Activated CD4-positive, alpha-beta T cell treated with anti-CD3 and anti-CD28 coated beads, Interleukin-10, Interleukin-2, amounts not matched to agents 100 ng/mL and 50 ng/mL, durations not matched to agents 16 hours and 8 hours (primary cell): ENCODE data around the gene CHCHD6.

ENCODE experiments used
- DNase-seq: peaks from one replicate; pipeline ENCODE4 v3.0.0-alpha.2; 2020

The CHCHD6 gene

DNA sequence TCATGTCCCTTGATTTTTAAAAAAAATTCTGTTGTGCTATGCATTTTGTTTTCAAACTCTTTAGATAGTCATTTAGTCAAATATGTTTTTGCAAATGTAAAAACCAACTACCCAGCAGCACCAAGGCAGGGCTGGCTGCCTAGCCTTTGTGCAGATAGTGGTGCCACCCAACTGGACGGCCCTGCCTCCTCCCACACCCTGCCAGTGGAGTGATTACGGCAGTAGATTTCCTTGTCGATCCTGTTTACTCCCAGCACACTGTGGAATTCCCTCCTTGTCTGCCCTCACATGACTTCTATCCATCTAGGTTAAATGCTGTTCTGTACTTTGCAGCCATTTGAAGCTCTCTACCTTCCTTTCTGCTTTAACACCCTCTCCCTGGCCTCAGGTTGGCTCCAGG, 199.5 kb downstream of the CHCHD6 start:
- no peak for DNase-seq

DNA sequence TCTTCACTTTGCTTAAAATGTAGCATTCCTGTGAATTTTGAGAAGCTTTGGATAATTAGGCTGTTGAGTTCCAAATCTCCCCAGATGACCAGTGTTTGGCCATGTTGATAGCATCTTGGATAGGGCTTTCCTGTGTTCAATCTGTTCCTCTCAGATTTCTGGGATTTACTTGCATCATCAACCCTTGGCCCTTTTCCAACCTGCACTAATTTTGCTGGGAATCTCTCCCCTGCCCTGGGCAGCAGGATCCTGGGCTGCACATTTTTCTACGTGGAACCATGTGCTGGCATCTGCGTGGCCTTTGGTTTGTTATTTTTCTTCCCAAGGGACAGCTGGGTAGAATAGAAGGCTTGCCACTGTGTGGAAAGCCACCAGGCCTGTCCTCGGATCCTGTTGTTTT, 203.5 kb downstream of the CHCHD6 start:
- no peak for DNase-seq

DNA sequence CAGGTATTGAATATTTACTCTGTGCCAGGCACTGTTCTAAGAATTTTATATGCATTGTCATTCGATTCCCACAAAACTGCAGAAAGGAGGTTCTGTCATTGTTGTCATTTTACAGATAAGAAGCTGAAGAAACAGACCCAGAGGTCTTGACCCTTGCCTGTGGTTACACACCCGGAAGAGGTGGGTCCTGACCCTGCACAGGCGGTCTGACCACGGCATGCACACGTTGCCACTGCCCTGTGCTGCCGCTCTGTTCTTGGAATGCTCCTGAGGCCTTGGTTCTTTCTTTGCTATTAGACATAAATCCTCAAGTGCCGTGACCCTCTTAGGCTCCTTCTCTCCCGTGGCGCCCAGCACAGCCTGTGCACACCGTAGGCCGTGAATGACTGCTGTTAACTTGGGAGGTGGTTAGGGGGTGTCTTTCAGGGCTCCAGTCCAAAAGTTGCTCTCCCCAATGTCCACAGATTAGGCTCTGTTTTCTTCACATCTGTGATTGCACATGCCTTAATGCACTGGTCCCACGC, 204.8 kb downstream of the CHCHD6 start:
- peak; percentile 53 for DNase-seq

DNA sequence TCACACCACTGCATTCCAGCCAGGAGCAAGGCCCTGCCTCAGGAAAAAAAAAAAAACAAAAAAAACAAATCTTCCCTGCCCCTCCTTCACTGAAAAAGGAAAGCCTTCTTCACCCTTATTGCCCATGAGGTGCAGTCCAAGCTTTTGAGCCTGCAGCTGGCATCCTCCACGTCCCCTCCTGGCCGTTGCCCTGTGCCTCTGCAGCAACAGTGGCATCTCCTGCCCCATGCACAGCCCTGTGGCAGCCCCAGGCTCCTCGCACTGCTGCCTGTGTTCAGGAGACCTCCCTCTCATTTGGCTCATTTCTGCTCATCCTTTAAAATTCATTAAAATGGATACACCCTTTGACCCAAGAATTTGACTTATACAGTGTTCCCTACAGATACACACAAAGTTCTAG, 206.2 kb downstream of the CHCHD6 start:
- no peak for DNase-seq

DNA sequence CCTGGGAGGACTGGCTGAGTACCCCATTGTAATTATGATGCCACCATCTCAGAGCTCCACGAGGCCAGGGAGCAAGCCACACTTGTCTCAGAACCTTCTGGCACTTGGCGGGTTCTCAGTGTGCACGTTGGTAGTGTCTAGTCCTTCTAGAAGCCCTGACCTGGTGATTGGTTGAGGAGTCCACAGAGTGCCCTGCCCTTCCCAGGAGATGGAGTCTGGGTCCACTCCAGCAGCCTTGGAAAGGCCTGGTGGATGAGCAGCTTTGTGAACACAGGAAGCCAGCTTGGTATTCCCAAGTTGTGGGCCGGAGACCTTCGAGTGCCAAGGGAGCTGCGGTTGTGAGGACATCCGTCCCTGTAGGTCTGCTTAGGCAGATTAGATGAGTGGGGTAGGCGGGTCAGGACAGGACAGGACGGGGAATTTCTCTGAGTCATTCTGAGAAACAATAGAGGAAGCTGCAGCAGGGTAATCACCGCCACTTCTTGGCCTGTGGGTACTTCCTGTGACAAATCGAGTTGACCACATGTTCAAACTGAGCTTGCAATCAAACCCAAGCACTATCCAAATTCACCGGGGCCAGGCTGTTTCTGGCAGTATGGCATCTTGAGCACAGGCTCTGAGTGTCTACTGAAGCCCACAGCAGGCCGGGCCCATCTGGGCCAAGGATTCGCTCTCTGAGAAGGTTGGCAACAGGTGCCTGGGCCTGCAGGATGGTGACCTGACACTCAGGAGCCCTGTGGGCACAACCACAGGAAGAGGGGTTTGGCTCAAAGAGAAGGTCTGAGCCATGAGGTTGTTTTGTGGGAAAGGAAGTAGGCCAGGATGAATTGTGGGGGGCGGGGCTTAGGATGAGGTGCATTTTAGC, 207.4 kb downstream of the CHCHD6 start:
- peak; percentile 95 for DNase-seq

DNA sequence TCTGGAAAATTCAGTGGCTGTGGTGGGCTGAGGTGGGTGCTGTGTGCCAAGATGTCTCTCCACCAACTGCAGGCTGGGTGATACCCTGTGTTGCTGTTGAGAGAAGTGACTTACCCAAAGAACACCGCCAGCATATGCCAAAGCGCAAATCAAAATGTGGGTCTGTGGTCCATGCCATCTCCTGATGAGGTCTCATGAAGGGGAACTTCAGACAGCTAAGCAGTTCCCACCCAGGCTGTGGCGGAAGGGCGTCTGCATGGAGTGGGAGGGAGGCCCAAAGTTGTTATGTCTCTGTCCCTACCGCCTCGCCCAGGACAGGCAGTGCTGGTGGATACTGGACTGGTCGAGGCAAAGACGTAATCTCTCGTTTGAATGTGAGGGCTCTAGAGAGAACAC, 208.0 kb downstream of the CHCHD6 start:
- DNase-seq, result no peak

DNA sequence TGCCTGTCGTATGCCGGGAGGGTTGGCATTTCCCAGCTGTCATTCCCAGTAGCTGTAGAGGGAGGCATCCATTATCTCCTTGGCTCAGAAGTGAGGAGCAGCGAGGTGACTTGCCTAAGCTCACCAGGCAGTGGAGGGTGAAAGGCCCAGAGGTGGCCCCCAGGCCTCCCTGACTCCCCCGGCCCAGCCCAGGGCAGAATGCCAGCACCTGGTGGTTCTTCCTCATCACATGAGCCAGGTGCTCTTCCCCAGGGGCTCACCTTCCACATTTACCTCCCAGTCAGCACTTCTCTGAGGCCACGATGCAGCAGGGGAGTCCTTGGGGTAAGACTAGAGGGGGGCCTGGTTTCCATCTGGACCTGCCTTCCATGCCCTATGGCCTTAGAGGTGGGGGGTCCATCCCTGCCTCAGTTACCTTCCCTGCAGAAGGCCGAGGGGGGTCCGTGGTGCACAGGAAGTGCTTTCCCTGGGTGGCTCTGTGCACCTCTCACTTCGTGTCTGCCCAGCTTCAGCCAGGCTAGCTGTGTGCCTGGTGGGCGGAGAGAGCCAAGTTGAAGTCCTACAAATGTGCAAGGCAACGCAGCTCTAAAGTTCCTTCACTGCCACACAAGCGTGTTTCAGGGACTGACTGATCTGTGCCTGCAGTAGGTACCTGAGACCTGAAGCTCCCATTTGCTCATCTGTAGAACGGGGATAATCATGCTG, 208.6 kb downstream of the CHCHD6 start:
- DNase-seq, result no peak

DNA sequence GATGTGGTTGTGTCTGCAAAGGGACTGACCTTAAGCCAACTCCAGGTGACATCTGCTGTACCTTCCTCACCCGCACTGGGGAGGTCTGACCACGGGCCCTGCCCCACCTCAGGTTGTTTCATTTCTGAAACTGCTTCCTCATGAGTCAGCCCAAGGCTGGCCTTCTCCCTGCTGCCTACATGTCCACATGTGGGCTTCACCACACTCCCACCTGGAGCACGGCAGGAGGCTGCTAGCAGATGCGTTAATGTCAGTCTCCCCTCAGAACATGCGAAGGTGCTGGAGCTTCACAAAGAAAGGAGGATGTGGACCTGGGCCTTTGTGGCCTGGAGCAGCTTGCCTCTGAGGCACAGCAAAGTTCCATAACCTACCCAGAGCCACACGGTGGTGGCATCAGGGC, 209.5 kb downstream of the CHCHD6 start:
- peak; percentile 36 for DNase-seq

DNA sequence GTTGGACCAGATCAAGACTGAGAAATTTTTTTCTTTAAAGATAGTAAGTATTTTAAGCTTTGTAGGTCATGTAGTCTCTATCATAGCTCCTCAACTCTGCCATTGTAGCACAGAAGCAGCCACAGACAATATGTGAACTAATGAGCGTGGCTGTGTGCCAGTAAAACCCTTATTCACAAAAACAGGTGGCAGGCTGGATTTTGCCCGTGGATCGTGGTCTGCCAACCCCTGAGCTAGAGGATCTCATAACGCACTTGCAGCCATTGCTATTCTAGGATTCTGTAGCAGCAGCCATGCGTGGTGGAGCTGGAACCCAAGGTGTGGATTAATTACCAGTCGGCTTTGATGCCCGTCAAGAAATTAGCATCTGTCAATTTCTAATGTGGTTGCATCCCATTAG, 210.2 kb downstream of the CHCHD6 start:
- no peak for DNase-seq

DNA sequence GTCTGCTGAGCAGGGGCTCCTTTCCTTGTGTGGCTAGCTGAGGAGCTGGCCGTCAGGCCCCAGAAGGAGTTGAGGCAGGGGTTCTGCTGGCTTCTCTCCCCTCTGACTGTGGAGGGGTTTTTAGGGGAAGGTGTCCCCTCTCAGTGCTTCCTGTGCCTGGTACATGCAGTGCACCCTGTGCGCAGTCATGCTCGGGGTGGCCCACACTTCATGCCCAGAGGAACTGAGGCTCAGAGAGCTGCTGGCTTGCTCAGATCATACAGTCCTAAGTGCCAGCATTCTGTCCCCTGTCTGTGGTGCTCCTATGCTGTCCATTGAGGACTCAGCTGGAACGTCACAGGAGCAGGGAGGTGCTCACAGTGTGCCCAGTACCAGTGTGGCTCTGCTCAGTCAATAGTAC, 211.0 kb downstream of the CHCHD6 start:
- DNase-seq, result no peak

DNA sequence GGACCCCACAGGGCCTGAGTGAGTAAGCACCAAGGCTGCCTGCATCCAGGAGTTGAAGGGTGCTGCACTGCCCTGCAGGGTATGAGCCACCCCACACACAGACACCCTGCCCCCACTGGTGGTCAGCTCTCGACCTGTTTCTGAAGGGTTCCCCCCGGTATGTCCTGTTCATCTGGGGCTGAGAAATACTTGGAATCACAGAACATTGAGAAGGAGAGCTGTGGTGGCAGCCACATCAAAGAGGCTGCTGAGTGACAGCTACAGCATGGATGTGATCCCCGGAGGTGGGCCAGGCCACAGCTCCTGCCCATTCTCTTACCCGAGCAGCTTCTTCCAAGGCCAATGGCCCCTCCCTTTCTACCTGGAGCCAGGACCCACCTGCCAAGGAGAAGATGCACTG, 212.5 kb downstream of the CHCHD6 start:
- peak; percentile 21 for DNase-seq

DNA sequence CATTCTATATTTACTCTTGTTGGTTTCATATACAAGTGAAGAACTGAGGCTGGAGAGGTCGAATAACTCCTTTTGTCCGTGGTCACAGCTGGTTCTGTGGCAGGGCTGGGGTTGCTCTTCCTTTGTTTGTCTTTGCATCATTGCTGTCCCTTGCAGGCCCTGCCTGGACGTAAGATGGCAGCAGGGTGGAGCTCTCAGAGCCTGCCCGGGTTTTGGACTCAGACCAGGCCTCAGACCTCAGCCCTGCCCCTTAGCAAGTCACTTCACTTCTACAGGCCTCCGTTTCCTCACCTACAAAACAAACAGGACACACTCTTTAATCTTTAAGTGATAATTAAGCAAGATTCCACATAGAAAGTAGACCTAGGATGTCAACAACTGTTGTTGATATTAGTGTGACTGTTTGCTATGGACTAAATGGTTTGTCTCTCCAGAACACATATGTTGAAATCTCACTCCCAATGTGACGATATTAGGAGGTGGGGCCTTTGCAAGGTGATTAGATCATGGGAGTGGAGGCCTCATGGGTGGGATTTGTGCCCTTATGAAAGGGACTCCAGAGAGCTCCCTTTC, 213.3 kb downstream of the CHCHD6 start:
- DNase-seq, result no peak

DNA sequence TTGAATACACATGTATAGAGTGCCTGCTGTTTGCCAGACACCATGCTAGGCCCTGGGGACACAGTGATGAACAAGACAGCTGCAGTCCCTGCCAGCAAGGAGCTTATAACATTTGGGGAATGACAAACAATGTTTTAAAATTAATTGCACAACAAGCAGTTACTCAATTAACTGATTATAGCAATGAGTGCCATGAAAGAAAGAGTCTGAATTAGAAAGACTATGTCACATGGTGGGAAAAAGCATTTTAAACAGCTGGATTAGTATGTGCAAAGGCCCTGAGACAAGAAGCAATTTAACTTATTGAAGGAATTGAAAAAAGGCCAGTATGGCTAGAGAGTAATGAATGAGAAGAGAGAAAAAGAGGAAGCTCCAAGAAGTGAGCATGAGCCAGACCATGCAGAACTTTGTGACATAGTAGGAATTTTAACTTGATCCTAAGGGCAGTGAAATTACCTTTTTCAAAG, 214.3 kb downstream of the CHCHD6 start:
- no peak for DNase-seq

DNA sequence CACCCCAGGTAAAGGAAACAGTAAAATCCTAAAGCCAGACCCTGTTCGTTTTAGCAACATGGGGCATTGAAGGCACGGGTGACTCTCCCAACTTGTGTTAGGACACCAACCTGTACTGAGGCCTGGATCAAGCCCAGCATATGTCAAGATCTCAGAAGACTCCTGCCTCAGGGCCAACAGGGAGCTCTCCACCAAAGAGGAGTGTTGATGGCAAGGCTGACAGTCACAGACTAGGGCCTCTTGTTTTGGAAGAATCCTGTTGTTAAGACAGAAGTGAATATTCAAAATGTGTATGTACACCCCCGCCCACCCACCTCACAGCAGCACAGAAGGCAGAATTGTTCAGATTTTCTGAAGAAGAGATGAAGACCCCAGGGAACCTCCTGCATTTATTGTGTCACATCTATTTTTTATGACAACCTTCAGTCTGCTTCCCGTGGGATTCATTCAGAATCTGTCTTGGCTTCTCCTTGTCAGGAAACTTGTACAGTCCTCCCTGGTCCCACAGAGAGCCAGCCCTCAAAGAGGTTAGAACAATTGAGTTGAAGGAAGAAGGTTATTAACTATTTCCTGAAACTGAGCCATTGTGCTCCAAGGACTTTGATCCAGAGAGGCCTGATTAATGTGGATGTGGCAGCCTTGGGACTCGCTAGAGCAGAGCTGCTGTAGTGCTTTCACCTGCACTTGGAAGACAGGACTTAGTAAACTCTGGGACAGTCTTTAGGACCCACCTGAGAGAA, 217.2 kb downstream of the CHCHD6 start:
- no peak for DNase-seq

DNA sequence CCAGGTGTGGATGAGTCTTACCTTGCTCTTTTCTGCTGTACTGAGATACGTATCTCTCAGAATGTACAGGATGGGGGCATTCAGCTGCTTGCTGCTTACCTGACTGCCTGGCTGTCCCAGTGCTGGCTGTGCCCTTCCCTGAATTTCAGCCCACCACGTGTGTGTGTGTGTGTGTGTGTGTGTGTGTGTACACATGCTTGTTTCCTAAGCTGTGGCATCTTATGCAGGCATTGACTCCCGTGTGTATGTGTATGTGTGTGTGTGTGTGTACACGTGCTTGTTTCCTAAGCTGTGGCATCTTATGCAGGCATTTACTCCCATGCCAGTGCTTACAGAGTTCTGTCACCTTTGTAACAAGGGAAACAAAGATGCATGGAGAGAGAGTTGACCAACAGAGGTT, 218.4 kb downstream of the CHCHD6 start:
- DNase-seq, result no peak

DNA sequence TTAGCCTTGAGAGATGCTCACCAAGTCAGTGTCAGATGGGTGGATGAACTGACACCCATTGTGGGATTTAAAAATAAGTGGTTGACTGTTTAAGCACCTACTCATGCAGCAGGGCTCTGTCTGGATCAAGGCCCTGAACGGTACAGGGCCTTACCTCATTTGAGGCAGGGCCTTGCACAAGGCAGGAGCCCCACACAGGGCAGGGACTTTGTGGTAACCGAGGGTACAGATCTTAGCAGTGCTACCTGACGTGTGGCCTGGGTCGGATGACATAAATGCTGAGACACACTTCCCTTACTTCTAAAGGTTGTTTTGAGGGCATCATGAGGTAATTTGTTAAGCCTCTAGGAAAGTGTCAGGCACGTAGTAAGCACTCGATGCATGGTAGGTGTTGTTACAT, 219.4 kb downstream of the CHCHD6 start:
- peak; percentile 57 for DNase-seq

DNA sequence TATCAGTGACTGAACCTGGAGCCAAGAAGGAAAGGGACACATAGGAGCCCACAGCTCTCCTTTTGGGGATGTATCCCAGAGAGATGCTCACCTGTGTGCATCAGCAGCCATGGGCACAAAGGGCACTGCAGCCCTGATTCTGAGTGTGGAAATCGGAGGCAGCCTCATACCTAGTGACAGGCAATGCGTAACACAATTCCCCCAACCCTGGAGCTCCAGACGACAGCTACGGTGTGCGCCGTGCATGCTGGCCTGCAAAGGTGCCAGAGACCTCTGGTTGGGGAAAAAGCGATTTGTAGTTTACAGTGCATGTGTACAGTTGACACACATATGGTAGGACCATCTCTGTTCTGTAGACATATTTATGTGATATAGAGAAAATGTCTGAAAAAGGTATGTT, 219.9 kb downstream of the CHCHD6 start:
- DNase-seq, result no peak

DNA sequence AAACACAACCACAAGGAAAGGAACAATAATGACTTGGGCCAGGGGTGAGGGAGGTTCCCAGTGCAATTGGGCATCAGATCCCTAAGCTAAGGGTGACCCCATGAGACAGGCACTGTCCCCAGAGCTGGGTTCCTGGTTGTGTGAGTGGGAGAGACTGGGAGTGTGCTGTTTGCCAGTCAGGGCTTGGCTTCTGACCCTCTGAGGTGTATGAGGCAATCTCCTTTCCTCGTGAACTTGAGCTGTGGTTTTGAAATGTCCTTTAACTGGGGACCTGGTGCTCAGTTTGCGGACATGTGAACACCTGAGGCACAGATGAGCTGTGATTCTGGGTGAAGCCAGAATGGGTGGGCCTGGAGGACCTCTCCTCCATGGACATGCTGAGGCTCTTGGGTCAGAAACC, 220.4 kb downstream of the CHCHD6 start:
- no peak for DNase-seq

DNA sequence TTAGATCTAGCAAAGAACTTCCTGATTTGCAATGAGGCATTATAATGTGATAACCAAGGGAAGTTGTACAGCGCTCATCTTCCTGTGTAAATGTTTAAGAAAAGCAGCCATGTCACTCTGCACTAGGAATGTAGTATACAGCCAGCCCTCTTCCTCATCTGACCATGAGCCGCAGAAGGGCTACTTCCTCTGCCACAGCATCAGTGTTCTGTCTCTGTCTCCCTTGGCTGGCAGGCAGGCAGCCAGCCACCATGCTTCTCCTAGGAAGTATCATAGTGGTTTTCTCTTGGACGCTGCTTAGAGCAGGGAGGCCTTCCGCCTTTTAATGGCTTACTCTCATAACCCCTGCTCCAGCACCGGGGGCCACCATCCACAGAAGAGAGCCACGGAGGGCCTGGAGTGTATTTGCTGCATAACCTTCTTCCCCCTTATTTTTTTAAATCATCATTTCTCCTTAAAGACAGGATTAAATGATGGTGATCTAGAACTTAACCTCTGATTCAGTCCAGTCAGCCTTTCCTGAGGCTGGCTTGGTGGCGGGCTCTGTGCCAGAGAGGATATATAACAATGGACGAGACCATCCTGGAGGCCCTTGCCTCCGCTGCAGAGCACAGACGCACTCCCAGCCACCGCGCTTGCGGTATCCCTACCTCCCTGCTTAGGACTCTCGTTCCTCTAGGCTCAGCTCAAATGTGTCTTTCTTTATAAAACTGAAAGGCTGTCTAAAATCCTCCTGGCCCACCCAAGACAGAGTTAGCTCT, 221.6 kb downstream of the CHCHD6 start:
- no peak for DNase-seq

DNA sequence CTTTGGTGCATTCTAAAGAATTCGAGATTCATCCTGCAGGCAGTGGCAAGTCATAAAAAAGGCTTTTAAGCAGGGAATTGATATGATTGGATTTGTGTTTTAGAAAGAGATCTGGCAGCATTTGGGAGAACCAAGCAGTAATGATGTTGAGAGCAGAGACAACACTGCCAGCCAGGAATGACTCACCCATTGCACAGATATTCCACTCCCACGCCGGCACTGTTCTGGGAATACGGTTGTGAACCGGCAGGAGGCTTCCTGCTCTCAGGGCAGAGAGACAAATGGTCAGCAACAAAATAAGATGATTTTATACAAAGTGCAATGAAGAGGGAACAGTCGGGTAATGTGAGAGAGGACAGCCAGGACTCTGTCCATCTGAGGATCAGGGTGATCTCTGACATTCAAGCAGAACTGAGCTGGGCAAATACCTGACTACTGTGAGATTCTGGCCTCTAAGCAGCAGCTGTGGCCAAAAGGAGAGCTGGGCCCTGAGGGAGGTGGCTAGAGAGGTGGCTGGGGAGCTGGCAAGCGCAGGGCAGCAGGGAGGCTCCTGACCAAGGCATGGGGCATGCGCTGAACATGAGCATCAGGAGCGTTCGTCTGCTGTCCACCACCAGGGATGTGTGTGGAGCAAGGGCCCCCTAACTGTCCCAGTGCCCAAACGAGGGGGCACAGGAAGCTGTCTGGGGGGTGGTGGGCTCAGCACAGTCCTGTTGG, 222.8 kb downstream of the CHCHD6 start:
- no peak for DNase-seq

DNA sequence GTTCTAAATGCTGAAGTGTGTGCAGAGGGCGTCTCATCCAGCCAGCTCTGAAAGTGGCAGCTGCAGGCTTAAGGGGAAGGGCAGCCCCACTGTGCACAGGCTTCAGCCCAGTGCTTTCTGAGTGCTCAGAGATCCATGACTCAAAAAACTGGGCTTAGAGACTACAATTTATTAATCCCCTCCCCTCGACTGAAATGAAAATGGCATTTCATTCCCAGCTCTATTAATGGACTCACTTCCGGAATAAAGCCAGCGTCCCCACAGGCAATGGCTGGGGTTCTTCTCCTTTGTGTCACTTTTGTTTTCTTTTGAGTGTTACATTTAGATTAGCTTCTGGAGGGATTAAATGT, 223.3 kb downstream of the CHCHD6 start:
- no peak for DNase-seq

DNA sequence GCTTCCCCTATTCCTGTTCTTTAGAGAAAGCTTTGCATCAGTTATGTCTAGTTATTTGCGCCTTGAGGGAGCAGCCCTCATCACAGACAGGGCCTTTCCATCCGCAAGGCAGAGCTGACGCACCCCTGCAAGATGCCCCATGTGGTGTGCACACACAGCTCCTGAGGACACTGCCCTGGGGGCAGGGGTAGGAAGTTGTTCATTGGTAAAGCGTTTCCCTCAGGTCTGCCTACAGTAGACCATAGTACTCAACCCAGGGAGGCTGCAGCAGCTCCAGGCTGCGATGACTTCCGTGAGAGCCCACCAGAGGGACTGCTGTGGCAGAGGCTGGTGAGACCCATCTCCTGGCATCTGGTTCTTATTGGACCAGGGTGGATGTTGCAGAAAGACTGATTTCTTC, 223.8 kb downstream of the CHCHD6 start:
- DNase-seq, result no peak
